Sciatic nerve (tissue), 2 donors: Measurements from ENCODE around the gene ZNF724. TPM values are rescaled to one million over a fixed set of nuclear protein-coding genes. Genes with fewer than 3 reads are reported as not detected.
"Not testable (repeated sequence)": the region's sequence is repeated elsewhere in the genome, so short reads cannot be mapped to it uniquely, and the experiment has no call there.

Experiments
- ATAC-seq: fragments of 200-7000 bp; cut with Tn5 transposase; one replicate; pipeline ENCODE4 v1.9.1; 2020; ENCODE audit warnings: mild to moderate bottlenecking, moderate library complexity
- DNase-seq: peaks from one replicate; pipeline ENCODE4 v3.0.0-alpha.2; 2020; ENCODE audit warnings: low spot score
- intact Hi-C: fragments of 100-400 bp; cut with DNase I; formaldehyde crosslinking; loops from one replicate; pipeline ENCODE4 v1.14.2; 2022
- total RNA-seq: library from RNA; stranded (reverse); fragmentation: NEBNext Ultra II Directional; extraction: Animal tissue kit (Norgen Biotek cat#: 25700); gene quantifications from one replicate; pipeline ENCODE4 v1.2.1, GENCODE V29; 2021
- donor health status: DM: no; HTN: no; CAD: no.
- donor health status: DM: no; HTN: no; CAD: no.

Gene ZNF724
- total RNA-seq, 1 donor from 2014 or later = 1.7 TPM

DNA sequence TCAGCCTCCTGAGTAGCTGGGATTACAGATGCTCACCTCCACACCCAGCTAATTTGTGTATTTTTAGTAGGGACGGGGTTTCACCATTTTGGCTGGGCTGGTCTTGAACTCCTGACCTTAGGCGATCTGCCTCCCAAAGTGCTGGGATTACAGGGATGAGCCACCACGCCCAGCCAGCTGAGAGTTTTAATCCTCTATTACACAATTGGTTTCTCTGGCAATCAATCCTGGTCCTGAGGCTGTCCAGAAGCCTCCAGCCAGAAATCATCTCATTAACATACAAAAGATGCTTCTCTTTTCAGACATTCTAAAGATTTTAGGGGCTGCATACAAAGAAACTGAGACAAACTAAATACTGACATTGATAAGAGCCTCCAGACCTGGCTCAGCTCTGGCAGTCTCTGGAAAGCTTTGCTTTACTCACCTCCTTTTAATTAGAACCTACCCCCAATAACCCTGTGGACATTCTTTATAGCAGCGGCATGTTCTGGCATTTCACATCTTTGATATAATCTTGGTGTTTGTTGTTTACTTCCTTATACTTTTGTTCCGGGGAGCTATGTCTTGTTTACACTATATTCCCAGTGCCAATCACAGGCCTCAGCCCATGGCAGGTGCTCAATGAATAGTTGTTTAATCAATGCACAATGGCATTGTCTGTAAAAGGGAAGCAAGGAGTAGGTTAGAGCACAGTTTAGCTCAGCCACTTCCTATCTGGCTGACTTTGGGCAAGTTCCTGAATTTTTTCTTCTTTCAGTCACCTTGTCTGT, 4.1 kb upstream of the ZNF724 start:
- intact Hi-C loops = no loop called here
- no peak for DNase-seq
- no peak for ATAC-seq

DNA sequence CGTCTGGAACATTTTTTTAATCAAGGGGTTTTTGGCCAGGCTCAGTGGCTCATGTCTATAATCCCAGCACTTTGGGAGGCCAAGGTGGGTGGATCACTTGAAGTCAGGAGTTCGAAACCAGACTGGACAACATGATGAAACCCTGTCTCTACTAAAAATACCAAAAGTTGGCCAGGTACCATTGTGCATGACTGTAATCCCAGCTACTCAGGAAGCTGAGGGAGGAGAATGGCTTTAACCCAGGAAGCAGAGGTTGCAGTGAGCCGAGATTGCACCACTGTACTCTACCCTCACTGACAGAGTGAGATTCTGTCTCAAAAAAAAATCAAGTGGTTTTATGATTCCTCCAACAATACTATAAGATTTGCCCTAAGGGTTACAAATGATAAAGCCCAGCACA, 3.1 kb upstream of the ZNF724 start:
- ATAC-seq, DNase-seq, intact Hi-C loops: not testable (repeated sequence)

GRCh38 chr19:23241419-23241818, 8.8 kb downstream of the ZNF724 start:
- DNase-seq = no peak
- intact Hi-C loops = no loop called here
- no peak for ATAC-seq

DNA sequence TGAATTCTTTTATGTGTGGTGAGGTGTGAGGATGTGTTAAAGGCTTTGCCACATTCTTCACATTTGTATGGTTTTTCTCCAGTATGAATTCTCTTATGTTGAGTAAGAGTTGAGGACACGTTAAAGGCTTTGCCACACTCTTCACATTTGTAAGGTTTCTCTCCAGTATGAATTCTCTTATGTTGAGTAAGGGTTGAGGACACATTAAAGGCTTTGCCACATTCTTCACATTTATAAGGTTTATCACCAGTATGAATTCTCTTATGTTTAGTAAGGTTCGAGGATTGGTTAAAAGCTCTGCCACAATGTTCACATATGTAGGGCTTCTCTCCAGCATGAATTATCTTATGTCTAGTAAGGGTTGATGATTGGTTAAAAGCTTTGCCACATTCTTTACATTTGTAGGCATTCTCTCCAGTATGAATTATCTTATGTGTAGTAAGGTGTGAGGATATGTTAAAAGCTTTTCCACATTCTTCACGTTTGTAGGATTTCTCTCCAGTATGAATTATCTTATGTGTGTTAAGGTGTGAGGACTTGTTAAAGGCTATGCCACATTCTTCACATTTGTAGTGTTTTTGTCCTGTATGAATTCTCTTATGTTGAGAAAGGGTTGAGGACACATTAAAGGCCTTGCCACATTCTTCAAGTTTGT, 27.1 kb downstream of the ZNF724 start:
- no peak for DNase-seq
- intact Hi-C loops = no loop called here
- ATAC-seq = no peak

DNA sequence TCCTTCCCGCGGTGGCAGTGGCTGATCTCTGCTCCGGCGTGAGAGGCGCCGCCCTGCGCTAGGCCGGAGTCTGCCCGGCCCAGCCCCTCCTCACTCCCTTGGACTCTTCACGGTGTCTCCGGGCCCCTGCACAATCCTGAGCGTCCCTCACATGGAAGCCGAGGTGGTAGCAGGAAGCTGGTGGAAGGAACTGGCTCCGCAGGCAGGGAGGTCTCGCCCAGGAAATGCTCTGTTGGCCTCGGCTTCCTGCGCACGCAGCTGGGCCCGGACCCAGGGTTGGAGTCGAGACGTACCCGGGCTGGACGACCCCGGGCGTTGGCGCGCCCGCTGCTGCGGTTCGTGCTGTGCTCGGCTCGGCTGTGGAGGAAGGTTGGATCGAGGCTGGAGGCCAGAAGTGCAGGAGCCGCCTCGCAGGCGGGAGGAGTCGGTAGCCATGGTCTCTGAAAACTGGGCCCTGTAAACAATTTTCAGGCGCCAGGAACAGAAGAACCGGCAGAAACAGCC, 46.3 kb downstream of the ZNF724 start:
- ATAC-seq (no peak), DNase-seq (no peak)
- intact Hi-C loops = no loop called here

DNA sequence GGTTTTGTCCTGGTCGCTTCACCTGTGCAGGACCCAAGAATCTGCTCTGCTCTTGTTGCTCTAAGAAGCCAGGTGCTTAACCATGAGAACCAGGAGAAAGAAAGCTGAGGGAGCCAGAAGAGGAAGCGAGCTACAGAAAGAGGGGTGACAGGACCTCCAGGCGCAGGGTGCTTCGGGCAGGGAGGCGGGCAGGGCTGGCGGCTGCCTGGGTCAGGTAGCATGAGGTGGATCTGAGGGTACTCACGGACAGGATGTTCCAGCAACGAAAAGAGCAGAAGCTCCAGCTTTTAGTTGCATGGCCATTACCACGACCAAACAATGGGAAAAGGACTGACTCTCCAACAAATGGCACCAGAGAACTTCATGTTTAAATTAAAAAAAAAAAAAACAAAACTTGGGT, 59.9 kb downstream of the ZNF724 start:
- DNase-seq (no peak), ATAC-seq (no peak)
- intact Hi-C loops = no loop called here

DNA sequence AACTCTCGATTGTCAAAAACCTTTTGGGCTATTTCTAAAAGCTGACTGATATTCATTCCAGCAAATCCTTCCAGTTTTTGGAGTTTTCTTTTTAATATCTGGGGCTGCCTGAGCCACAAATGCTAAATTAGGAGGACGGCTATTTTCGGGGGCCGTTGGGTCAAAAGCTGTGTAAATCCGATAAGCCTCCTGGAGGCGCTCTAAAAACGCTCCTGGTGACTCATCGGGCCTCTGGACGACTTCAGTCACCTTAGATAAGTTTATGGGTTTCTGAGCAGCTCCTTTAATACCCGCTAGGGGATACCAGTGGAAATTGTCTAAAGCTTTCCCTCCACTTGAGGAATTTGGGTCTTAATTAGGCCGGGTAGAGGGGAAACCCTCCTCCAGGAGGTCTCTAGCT, 66.9 kb downstream of the ZNF724 start:
- DNase-seq (no peak), ATAC-seq (no peak)
- intact Hi-C loops = no loop called here

Other genes starting within 250 kb of the ZNF724 start
- gene ZNF728, start 247.2 kb downstream of the ZNF724 start, total RNA-seq = 4.0 TPM
- 1.8 TPM for gene ZNF730, start 133.4 kb downstream of the ZNF724 start, total RNA-seq
- 91.2 TPM for gene ZNF91, start 145.1 kb upstream of the ZNF724 start, total RNA-seq